ENCODE measurements around the gene HEBP2. TPM values are rescaled to one million over a fixed set of nuclear protein-coding genes. Genes with fewer than 3 reads are reported as not detected.
"Not testable (repeated sequence)": the region's sequence is repeated elsewhere in the genome, so short reads cannot be mapped to it uniquely, and the experiment has no call there.

The HEBP2 gene
- 48.6 TPM for polyA plus RNA-seq (2013, experiment 1 of 2; ENCODE audit: insufficient read length)
- 48.2 TPM for polyA plus RNA-seq (2013, experiment 2 of 2; ENCODE audit: insufficient read length)

GRCh38 chr6:138403801-138404665 is at the start of gene HEBP2:
Gene HEBP2, plus strand, starts transcription at chr6:138404223. Its CDS starts 273 bp downstream, at chr6:138404496.
- peak; percentile 83 for DNase-seq

GRCh38 chr6:138357928-138358327 is 46.1 kb upstream of the HEBP2 start:
- no peak for DNase-seq

- DNase-seq: not testable (repeated sequence)
These were observed 35.3 kb upstream of the HEBP2 start for GRCh38 chr6:138368684-138369083.

- no peak for DNase-seq
These were observed 33.2 kb upstream of the HEBP2 start for GRCh38 chr6:138370631-138371451.

- no peak for DNase-seq
These were observed 32.6 kb upstream of the HEBP2 start for GRCh38 chr6:138371452-138371711.

- peak; percentile 20 for DNase-seq
These were observed 32.3 kb upstream of the HEBP2 start for GRCh38 chr6:138371720-138372119.

GRCh38 chr6:138372711-138373463 is 31.1 kb upstream of the HEBP2 start:
- DNase-seq: no peak

GRCh38 chr6:138374230-138374629 is 29.8 kb upstream of the HEBP2 start:
- no peak for DNase-seq

GRCh38 chr6:138374815-138375214 is 29.2 kb upstream of the HEBP2 start:
- DNase-seq: no peak

- DNase-seq: no peak
These were observed 27.0 kb upstream of the HEBP2 start for GRCh38 chr6:138377042-138377441.

- DNase-seq: no peak
These were observed 26.2 kb upstream of the HEBP2 start, which contains the start of gene SMIM28 for GRCh38 chr6:138377844-138378243. Gene SMIM28, plus strand, starts transcription at chr6:138377905. Its CDS starts 168 bp downstream, at chr6:138378073.

- DNase-seq: no peak
These were observed 25.6 kb upstream of the HEBP2 start for GRCh38 chr6:138378463-138378862.

GRCh38 chr6:138382498-138383265 is 21.3 kb upstream of the HEBP2 start:
- no peak for DNase-seq

GRCh38 chr6:138383776-138384175 is 20.2 kb upstream of the HEBP2 start:
- no peak for DNase-seq

- DNase-seq: no peak
These were observed 17.1 kb upstream of the HEBP2 start for GRCh38 chr6:138386897-138387296.

- DNase-seq: no peak
These were observed 16.2 kb upstream of the HEBP2 start for GRCh38 chr6:138387577-138388368.

GRCh38 chr6:138389551-138389950 is 14.5 kb upstream of the HEBP2 start:
- DNase-seq: no peak

GRCh38 chr6:138393871-138394783 is 9.9 kb upstream of the HEBP2 start:
- no peak for DNase-seq

GRCh38 chr6:138396709-138397108 is 7.3 kb upstream of the HEBP2 start:
- DNase-seq: no peak
